Gastroesophageal sphincter (tissue), 4 donors: Measurements from ENCODE around the gene RAP2B. TPM values are rescaled to one million over a fixed set of nuclear protein-coding genes. Genes with fewer than 3 reads are reported as not detected.
"Not testable (repeated sequence)": the region's sequence is repeated elsewhere in the genome, so short reads cannot be mapped to it uniquely, and the experiment has no call there.

Experiments
- ATAC-seq: fragments of 150-250 bp; one replicate; pipeline ENCODE4 v1.9.1; 2016; ENCODE audit warnings: mild to moderate bottlenecking, moderate library complexity
- H3K27ac ChIP-seq, 4 donors: fragments of 200-600 bp; sonication (generic) in 3 of 4; 1 replicate in 3 of 4; 2 replicates in 1 of 4; pipeline ENCODE4 v1.5.1; 2016 to 2019
- H3K27me3 ChIP-seq: fragments of 200-600 bp; sonication (generic); one replicate; pipeline ENCODE4 v1.5.1; 2019
- H3K36me3 ChIP-seq, 2 donors: fragments of 200-600 bp; sonication (generic); one replicate each; pipeline ENCODE4 v1.5.1; 2019; ENCODE audit warnings: control low read depth in 1 of 2
- H3K4me1 ChIP-seq, 3 donors: fragments of 200-600 bp; sonication (generic); 1 replicate in 2 of 3; 2 replicates in 1 of 3; pipeline ENCODE4 v1.5.1; 2016 to 2019; ENCODE audit warnings: control low read depth in 2 of 3
- H3K4me3 ChIP-seq, 2 donors: fragments of 200-600 bp; sonication (generic); one replicate each; pipeline ENCODE4 v1.5.1; 2019; ENCODE audit warnings: mild to moderate bottlenecking in 1 of 2, moderate library complexity in 1 of 2
- H3K9me3 ChIP-seq, 3 donors: fragments of 200-600 bp; sonication (generic); one replicate each; pipeline ENCODE4 v1.5.1; 2017 to 2019; ENCODE audit warnings: control low read depth in 2 of 3
- EP300 ChIP-seq: sonication (generic); formaldehyde crosslinking; IDR thresholded peaks from one replicate; pipeline ENCODE4 v1.6.1; 2017; ENCODE audit warnings: antibody characterized with exemption, mild to moderate bottlenecking
- POLR2A ChIP-seq, 2 donors: fragments of 450-650 bp; IDR thresholded peaks; one replicate each; pipeline ENCODE4 v1.6.1; 2017; ENCODE audit warnings: antibody characterized with exemption in 2 of 2, mild to moderate bottlenecking in 2 of 2, moderate library complexity in 1 of 2
- POLR2AphosphoS5 ChIP-seq: sonication (generic); formaldehyde crosslinking; IDR thresholded peaks from one replicate; pipeline ENCODE4 v1.6.1; 2017; ENCODE audit warnings: antibody characterized with exemption
- WGBS, 2 donors: methylation state at CpG; one replicate each; pipeline ENCODE4 v1.1.5; 2018; ENCODE audit warnings: low coverage in 1 of 2; 5-methylcytosine and 5-hydroxymethylcytosine counted together
- total RNA-seq, 4 donors: library from RNA; depleted of rRNA; stranded (reverse); fragments of >200 nt; gene quantifications; one replicate each; pipeline ENCODE4 v1.1.0, GENCODE V29; 2016
- TF ChIP-seq, protein P1 (sequence below), 4 experiments: fragments of 200-600 bp in 2 of 4; fragments of 450-650 bp in 2 of 4; sonication (generic) in 1 of 4; IDR thresholded peaks; one replicate each; pipeline ENCODE4 v1.5.1; 2017 to 2019; ENCODE audit warnings: antibody characterized with exemption in 4 of 4, mild to moderate bottlenecking in 2 of 4, moderate library complexity in 2 of 4

The RAP2B gene
- total RNA-seq, 4 donors from 2014 or later: 11.5 to 14.7 (median 13.5) TPM

GRCh38 chr3:153190923-153191322, 28.9 kb downstream of the RAP2B start:
- 66 to 67% methylated on average over 2 of the region's 2 CpGs for WGBS, 2 donors
- TF ChIP-seq EP300 (no peak), POLR2AphosphoS5 (no peak), POLR2A (IDR thresholded peaks at IDR 0.05) (no peak)
- no peaks in the 10 kb centered on the region for H3K4me1 ChIP-seq

DNA sequence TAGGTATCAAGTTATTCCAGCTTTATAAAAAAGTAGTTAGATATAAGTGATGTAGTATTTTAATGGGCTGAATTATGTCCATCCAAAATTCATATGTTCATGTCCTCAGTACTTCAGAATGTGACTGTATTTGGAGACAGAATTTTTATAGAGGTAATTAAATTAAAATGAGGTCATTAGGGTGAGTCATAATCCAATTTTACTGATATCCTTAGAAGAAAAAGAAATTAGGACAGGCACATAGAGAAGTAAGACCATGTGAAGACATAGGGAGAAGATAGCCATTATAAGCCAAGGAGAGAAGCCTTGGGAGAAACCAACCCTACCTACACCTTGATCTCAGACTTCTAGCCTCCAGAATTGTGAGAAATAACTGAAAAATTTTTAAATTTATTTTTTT, 30.3 kb downstream of the RAP2B start:
- H3K27ac ChIP-seq: no peak overlapping the region
- no peaks in the 10 kb centered on the region for H3K9me3 ChIP-seq
- no peaks in the 10 kb centered on the region for H3K36me3 ChIP-seq
- no peaks in the 10 kb centered on the region for H3K4me1 ChIP-seq
- ATAC-seq: no peak
- no peaks in the 10 kb centered on the region for H3K27me3 ChIP-seq
- H3K4me3 ChIP-seq: no peak overlapping the region
- TF ChIP-seq POLR2A (IDR thresholded peaks at IDR 0.05) (no peak), EP300 (no peak), POLR2AphosphoS5 (no peak)
- TF ChIP-seq, protein P1, sequence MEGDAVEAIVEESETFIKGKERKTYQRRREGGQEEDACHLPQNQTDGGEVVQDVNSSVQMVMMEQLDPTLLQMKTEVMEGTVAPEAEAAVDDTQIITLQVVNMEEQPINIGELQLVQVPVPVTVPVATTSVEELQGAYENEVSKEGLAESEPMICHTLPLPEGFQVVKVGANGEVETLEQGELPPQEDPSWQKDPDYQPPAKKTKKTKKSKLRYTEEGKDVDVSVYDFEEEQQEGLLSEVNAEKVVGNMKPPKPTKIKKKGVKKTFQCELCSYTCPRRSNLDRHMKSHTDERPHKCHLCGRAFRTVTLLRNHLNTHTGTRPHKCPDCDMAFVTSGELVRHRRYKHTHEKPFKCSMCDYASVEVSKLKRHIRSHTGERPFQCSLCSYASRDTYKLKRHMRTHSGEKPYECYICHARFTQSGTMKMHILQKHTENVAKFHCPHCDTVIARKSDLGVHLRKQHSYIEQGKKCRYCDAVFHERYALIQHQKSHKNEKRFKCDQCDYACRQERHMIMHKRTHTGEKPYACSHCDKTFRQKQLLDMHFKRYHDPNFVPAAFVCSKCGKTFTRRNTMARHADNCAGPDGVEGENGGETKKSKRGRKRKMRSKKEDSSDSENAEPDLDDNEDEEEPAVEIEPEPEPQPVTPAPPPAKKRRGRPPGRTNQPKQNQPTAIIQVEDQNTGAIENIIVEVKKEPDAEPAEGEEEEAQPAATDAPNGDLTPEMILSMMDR (IDR thresholded peaks at IDR 0.05): no peak

More at GRCh38 chr3:153190923-153191322, 28.9 kb downstream of the RAP2B start:
- no peak for ATAC-seq
- no peak overlapping the region for H3K4me3 ChIP-seq
- no peaks in the 10 kb centered on the region for H3K9me3 ChIP-seq
- H3K27me3 ChIP-seq: no peaks in the 10 kb centered on the region
- no peaks in the 10 kb centered on the region for H3K36me3 ChIP-seq
- no peak overlapping the region for H3K27ac ChIP-seq

DNA sequence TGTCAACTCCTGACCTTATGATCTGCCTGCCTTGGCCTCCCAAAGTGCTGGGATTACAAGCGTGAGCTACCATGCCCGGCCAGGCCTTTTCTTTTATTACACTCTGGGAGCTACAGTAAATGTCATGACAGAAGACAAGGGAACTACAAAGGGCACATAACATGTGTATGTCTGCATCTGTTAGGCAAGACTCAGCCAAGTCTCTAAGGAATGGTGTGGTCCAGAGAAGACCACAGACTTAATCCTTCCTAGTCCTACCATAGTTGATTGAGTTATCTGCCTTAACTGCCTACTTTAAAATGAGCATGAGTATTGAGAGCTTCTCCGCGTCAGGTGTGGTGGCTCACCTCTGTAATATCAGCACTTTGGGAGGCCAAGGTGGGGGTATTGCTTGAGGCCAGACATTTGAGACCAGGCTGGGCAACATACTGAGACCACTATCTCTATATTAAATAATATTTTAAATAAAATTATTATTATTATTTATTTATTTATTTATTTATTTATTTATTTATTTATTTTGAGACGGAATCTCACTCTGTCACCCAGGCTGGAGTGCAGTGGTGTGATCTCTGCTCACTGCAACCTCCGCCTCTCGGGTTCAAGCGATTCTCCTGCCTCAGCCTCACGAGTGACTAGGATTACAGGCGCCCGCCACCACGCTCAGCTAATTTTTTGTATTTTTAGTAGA, 31.9 kb downstream of the RAP2B start:
- H3K27me3 ChIP-seq, H3K4me1 ChIP-seq, H3K36me3 ChIP-seq, H3K9me3 ChIP-seq, H3K4me3 ChIP-seq, ATAC-seq, H3K27ac ChIP-seq: not testable (repeated sequence)
- WGBS, 2 donors: 94 to 99% methylated on average over 6 to 10 of the region's 12 CpGs

- TF ChIP-seq EP300 (no peak), POLR2A (IDR thresholded peaks at IDR 0.05) (no peak), POLR2AphosphoS5 (no peak)
- TF ChIP-seq, protein P1 (IDR thresholded peaks at IDR 0.05): no peak
- no peak for ATAC-seq
- Histone ChIP-seq H3K9me3 (no peaks in the 10 kb centered on the region), H3K27ac (no peak overlapping the region), H3K27me3 (no peaks in the 10 kb centered on the region), H3K36me3 (no peaks in the 10 kb centered on the region), H3K4me3 (no peak overlapping the region), H3K4me1 (no peaks in the 10 kb centered on the region)
- WGBS, 2 donors: 77 to 86% methylated on average over 4 to 5 of the region's 5 CpGs
Observed at GRCh38 chr3:153195349-153195879, 33.4 kb downstream of the RAP2B start.

DNA sequence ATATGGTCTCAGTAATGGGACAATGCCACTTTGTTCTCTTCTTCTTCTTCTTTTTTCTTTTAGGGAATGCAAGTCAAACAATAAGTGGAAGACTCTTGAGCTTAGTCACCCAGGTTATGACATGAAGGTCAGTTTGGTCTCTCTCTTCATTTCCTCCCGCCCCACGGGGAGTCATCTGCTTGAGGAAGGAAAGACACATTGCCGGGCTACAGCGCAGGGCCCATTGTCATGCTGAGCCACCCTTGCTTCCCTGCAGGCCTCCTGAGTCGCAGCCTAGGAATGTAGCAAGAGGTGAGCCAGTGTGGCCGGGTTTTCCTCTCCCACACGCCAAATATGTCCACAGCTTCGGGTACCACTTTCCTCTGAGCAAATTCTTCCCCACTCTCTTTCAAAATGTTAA, 47.6 kb downstream of the RAP2B start:
- 53 to 64% methylated on average over 7 to 8 of the region's 8 CpGs for WGBS, 2 donors
- Histone ChIP-seq H3K27ac (no peak overlapping the region), H3K9me3 (no peaks in the 10 kb centered on the region), H3K36me3 (no peaks in the 10 kb centered on the region), H3K4me1 (peaks cover 0 to 9% (median 0%) of the 10 kb centered on the region in 3 donors), H3K27me3 (no peaks in the 10 kb centered on the region), H3K4me3 (no peak overlapping the region)
- TF ChIP-seq POLR2AphosphoS5 (no peak), POLR2A (IDR thresholded peaks at IDR 0.05) (no peak), EP300 (no peak)
- TF ChIP-seq, protein P1 (IDR thresholded peaks at IDR 0.05): no peak
- ATAC-seq: peak; percentile 39

GRCh38 chr3:153210146-153210545, 48.1 kb downstream of the RAP2B start:
- H3K27ac ChIP-seq: no peak overlapping the region
- TF ChIP-seq POLR2AphosphoS5: no peak
- TF ChIP-seq, protein P1 (IDR thresholded peaks at IDR 0.05): peak in 1 of 4 experiments; percentile 8
- H3K4me1 ChIP-seq: peaks cover 0 to 9% (median 0%) of the 10 kb centered on the region in 3 donors
- no peaks in the 10 kb centered on the region for H3K9me3 ChIP-seq
- no peaks in the 10 kb centered on the region for H3K27me3 ChIP-seq
- H3K36me3 ChIP-seq: no peaks in the 10 kb centered on the region
- no peak overlapping the region for H3K4me3 ChIP-seq
- no peak for ATAC-seq
- 27 to 47% methylated on average over 2 to 3 of the region's 3 CpGs for WGBS, 2 donors
